WTC11 (cell line): ENCODE measurements around the gene CRACR2A. TPM values are rescaled to one million over a fixed set of nuclear protein-coding genes. Genes with fewer than 3 reads are reported as not detected.
A peak's percentile ranks its signal among the peaks of the same experiment; 100 is the strongest.

Source experiments
- ATAC-seq: fragments of 200-7000 bp; cut with Tn5 transposase; 2 replicates; pipeline ENCODE4 v1.10.0; 2021; ENCODE audit warnings: mild to moderate bottlenecking, moderate library complexity
- CTCF ChIA-PET: fragments of 300-600 bp; sonication (Branson Sonifier 250); formaldehyde crosslinking; loops from one replicate; lab custom pipeline; 2021; ENCODE audit warnings: antibody characterized with exemption; lab: Charles Lee
- POLR2A ChIA-PET: fragments of 350-600 bp; sonication (Branson Sonifier 250); formaldehyde crosslinking; loops from one replicate; lab custom pipeline; 2021; ENCODE audit warnings: antibody characterized with exemption; lab: Charles Lee
- DNase-seq: peaks from one replicate; pipeline ENCODE4 v3.0.0; 2021; ENCODE audit warnings: low spot score
- H3K27ac Mint-ChIP-seq: 2 replicates; pipeline ENCODE4 v1.8.0; 2021; ENCODE audit warnings: mixed read lengths
- H3K27me3 Mint-ChIP-seq: 2 replicates; pipeline ENCODE4 v1.8.0; 2021; ENCODE audit warnings: low read depth, mild to moderate bottlenecking, moderate library complexity, mixed read lengths
- H3K36me3 Mint-ChIP-seq: 2 replicates; pipeline ENCODE4 v1.8.0; 2021; ENCODE audit warnings: mixed read lengths
- H3K4me1 Mint-ChIP-seq: 2 replicates; pipeline ENCODE4 v1.8.0; 2022; ENCODE audit warnings: mixed read lengths
- H3K4me3 Mint-ChIP-seq: 2 replicates; pipeline ENCODE4 v1.8.0; 2021; ENCODE audit warnings: mild to moderate bottlenecking, moderate library complexity, mixed read lengths
- H3K9me3 Mint-ChIP-seq: 2 replicates; pipeline ENCODE4 v1.8.0; 2021; ENCODE audit warnings: mixed read lengths
- AR ChIP-seq: fragments of 250-450 bp; sonication (Bioruptor Pico); IDR thresholded peaks from 2 replicates; pipeline ENCODE4 v1.9.0; 2021; ENCODE audit warnings: mild to moderate bottlenecking
- CREB1 ChIP-seq: sonication (generic); formaldehyde crosslinking; IDR thresholded peaks from 2 replicates; pipeline ENCODE4 v1.8.0; 2023; ENCODE audit warnings: mild to moderate bottlenecking, missing genetic modification reagents
- E2F5 ChIP-seq: sonication (generic); formaldehyde crosslinking; IDR thresholded peaks from 2 replicates; pipeline ENCODE4 v1.8.1; 2022; ENCODE audit warnings: mild to moderate bottlenecking, moderate library complexity, missing genetic modification reagents
- HMGA2 ChIP-seq: fragments of 250-450 bp; sonication (Bioruptor Pico); IDR thresholded peaks from 2 replicates; pipeline ENCODE4 v1.4.0; 2021; ENCODE audit warnings: mild to moderate bottlenecking, moderate library complexity
- IRF2 ChIP-seq: sonication (generic); formaldehyde crosslinking; IDR thresholded peaks from 2 replicates; pipeline ENCODE4 v1.8.0; 2022; ENCODE audit warnings: low read depth, missing genetic modification reagents, borderline replicate concordance
- JUN ChIP-seq: sonication (generic); formaldehyde crosslinking; IDR thresholded peaks from 2 replicates; pipeline ENCODE4 v1.8.0; 2023; ENCODE audit warnings: mild to moderate bottlenecking, missing genetic modification reagents
- NFATC4 ChIP-seq: fragments of 250-450 bp; sonication (Bioruptor Pico); IDR thresholded peaks from 2 replicates; pipeline ENCODE4 v1.9.0; 2021; ENCODE audit warnings: mild to moderate bottlenecking
- TCF7 ChIP-seq: sonication (generic); formaldehyde crosslinking; IDR thresholded peaks from 2 replicates; pipeline ENCODE4 v1.8.0; 2022; ENCODE audit warnings: mild to moderate bottlenecking, low read depth, missing genetic modification reagents, moderate library complexity
- TEAD4 ChIP-seq: sonication (generic); formaldehyde crosslinking; IDR thresholded peaks from 2 replicates; pipeline ENCODE4 v1.8.0; 2022; ENCODE audit warnings: mild to moderate bottlenecking, missing genetic modification reagents
- USF2 ChIP-seq: sonication (generic); formaldehyde crosslinking; IDR thresholded peaks from 2 replicates; pipeline ENCODE4 v1.8.1; 2023; ENCODE audit warnings: mild to moderate bottlenecking, missing genetic modification reagents, moderate library complexity
- total RNA-seq: library from RNA; stranded (reverse); gene quantifications from 3 replicates; pipeline ENCODE4 v1.2.3, GENCODE V29; 2021
- TF ChIP-seq, protein P1 (sequence below): sonication (generic); formaldehyde crosslinking; IDR thresholded peaks from 2 replicates; pipeline ENCODE4 v1.8.1; 2023; ENCODE audit warnings: mild to moderate bottlenecking, missing genetic modification reagents
- TF ChIP-seq, protein P2 (sequence below): fragments of 250-450 bp; sonication (Bioruptor Pico); IDR thresholded peaks from 2 replicates; pipeline ENCODE4 v1.9.0; 2021; ENCODE audit warnings: mild to moderate bottlenecking
- TF ChIP-seq, protein P3 (sequence below): sonication (generic); formaldehyde crosslinking; IDR thresholded peaks from 2 replicates; pipeline ENCODE4 v1.8.1; 2023; ENCODE audit warnings: mild to moderate bottlenecking, moderate library complexity, missing genetic modification reagents
- TF ChIP-seq, protein P4 (sequence below): fragments of 250-450 bp; sonication (Bioruptor Pico); conservative IDR thresholded peaks from 2 replicates; pipeline ENCODE4 v1.9.0; 2021; ENCODE audit warnings: mild to moderate bottlenecking
- TF ChIP-seq, protein P5 (sequence below): sonication (generic); formaldehyde crosslinking; IDR thresholded peaks from 2 replicates; pipeline ENCODE4 v1.8.0; 2023; ENCODE audit warnings: missing genetic modification reagents

CRACR2A gene
- total RNA-seq, 1 experiment from 2014 or later = 2.6 TPM

- Mint-ChIP-seq H3K27me3 (no peaks in the 10 kb centered on the region; the same call in 1 of the 2 replicates), H3K27ac (no peak overlapping the region), H3K9me3 (no peaks in the 10 kb centered on the region), H3K4me1 (peaks cover 2% of the 10 kb centered on the region), H3K4me3 (no peak overlapping the region), H3K36me3 (no peaks in the 10 kb centered on the region)
- ChIA-PET CTCF (interaction anchor here (1.1 to 1.8 kb wide), 7 partner anchors 10 to 382 kb away, joined by 3 to 20 read pairs (median 5); no protein-coding TSS in a partner anchor), POLR2A (no interaction called here)
- no peak for ATAC-seq
- no peak for TF ChIP-seq HMGA2 (CRISPR knock-in tag)
- no peak for TF ChIP-seq TEAD4
- TF ChIP-seq IRF2 = no peak
- no peak for TF ChIP-seq AR (CRISPR knock-in tag)
- TF ChIP-seq NFATC4 = no peak
- TF ChIP-seq, protein P1, sequence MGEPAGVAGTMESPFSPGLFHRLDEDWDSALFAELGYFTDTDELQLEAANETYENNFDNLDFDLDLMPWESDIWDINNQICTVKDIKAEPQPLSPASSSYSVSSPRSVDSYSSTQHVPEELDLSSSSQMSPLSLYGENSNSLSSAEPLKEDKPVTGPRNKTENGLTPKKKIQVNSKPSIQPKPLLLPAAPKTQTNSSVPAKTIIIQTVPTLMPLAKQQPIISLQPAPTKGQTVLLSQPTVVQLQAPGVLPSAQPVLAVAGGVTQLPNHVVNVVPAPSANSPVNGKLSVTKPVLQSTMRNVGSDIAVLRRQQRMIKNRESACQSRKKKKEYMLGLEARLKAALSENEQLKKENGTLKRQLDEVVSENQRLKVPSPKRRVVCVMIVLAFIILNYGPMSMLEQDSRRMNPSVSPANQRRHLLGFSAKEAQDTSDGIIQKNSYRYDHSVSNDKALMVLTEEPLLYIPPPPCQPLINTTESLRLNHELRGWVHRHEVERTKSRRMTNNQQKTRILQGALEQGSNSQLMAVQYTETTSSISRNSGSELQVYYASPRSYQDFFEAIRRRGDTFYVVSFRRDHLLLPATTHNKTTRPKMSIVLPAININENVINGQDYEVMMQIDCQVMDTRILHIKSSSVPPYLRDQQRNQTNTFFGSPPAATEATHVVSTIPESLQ (CRISPR knock-in tag) = no peak
- no peak for DNase-seq
Observed at GRCh38 chr12:3656946-3657622, 95.8 kb downstream of the CRACR2A start.

DNA sequence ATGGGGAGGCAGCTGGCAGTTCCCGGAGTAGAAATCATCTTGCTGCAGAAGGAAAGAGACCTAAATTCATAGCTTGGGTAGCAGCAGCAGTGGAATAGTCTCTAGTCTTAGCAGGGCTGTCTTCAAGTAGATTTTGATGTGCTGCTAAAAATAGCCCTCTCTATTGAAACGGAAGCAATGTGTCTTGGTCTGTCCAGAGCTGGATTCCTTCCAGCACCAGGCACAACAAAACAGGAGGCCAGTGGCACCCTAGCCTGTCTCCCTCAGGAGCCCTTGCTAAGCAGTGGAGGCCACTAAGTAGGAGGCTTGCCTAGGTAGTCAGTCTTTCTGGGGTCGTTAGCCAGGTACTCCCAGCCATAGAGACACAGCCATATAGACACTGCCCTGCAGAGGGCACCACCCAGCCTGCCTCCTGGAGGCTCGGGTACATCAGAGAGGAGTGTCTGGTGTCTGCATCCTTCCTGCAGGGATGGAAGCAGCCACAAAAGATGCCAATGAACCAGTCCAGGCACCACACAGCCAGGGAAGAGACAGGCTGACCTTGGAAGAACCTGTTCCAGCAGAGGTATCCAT lies 97.5 kb downstream of the CRACR2A start:
- no peaks in the 10 kb centered on the region for H3K36me3 Mint-ChIP-seq
- DNase-seq (peak; percentile 69), ATAC-seq (peak; percentile 94)
- H3K9me3 Mint-ChIP-seq = no peaks in the 10 kb centered on the region
- H3K4me1 Mint-ChIP-seq = no peaks in the 10 kb centered on the region
- TF ChIP-seq USF2 (CRISPR knock-in tag) (no peak), TCF7 (CRISPR knock-in tag) (no peak), HMGA2 (CRISPR knock-in tag) (no peak), AR (CRISPR knock-in tag) (no peak), E2F5 (CRISPR knock-in tag) (no peak), CREB1 (CRISPR knock-in tag) (no peak), JUN (CRISPR knock-in tag) (no peak)
- TF ChIP-seq, protein P2, sequence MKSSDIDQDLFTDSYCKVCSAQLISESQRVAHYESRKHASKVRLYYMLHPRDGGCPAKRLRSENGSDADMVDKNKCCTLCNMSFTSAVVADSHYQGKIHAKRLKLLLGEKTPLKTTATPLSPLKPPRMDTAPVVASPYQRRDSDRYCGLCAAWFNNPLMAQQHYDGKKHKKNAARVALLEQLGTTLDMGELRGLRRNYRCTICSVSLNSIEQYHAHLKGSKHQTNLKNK (CRISPR knock-in tag) = no peak
- TF ChIP-seq, protein P3, sequence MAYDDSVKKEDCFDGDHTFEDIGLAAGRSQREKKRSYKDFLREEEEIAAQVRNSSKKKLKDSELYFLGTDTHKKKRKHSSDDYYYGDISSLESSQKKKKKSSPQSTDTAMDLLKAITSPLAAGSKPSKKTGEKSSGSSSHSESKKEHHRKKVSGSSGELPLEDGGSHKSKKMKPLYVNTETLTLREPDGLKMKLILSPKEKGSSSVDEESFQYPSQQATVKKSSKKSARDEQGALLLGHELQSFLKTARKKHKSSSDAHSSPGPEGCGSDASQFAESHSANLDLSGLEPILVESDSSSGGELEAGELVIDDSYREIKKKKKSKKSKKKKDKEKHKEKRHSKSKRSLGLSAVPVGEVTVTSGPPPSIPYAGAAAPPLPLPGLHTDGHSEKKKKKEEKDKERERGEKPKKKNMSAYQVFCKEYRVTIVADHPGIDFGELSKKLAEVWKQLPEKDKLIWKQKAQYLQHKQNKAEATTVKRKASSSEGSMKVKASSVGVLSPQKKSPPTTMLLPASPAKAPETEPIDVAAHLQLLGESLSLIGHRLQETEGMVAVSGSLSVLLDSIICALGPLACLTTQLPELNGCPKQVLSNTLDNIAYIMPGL (CRISPR knock-in tag) = no peak
- TF ChIP-seq, protein P4, sequence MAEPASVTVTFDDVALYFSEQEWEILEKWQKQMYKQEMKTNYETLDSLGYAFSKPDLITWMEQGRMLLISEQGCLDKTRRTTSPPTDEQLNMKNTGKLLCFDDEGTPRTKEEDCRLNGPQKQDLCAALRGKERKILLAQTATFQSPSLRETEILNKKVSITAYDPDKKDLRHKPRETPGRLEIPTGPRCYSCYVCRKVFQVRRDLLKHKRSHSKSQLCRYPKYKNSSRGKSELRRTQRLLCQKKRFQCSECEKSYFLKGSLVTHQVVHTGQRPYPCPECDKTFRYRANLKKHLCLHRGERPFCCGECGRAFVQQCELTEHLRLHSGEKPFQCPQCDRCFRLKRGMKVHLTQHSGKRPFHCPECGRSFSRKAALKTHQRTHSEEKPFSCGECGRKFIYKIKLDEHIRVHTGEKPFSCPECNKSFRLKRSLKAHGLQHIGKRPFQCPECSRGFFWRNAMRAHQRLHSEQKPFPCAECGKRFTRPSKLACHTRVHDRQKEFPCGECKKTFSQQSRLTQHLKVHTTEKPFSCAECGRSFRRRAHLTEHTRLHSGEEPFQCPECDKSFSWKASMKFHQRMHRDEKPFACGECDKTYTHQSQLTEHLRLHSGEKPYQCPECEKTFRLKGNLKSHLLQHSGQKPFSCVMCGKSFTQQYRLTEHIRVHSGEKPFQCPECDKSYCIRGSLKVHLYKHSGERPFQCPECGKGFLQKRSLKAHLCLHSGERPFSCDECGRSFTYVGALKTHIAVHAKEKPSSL (CRISPR knock-in tag) = no peak
- TF ChIP-seq, protein P5, sequence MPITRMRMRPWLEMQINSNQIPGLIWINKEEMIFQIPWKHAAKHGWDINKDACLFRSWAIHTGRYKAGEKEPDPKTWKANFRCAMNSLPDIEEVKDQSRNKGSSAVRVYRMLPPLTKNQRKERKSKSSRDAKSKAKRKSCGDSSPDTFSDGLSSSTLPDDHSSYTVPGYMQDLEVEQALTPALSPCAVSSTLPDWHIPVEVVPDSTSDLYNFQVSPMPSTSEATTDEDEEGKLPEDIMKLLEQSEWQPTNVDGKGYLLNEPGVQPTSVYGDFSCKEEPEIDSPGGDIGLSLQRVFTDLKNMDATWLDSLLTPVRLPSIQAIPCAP (CRISPR knock-in tag) = no peak
- ChIA-PET POLR2A (no interaction called here), CTCF (interaction anchor here (0.5 to 1.8 kb wide), 5 partner anchors 11 to 1763 kb away, joined by 3 to 9 read pairs (median 3); no protein-coding TSS in a partner anchor)
- H3K27ac Mint-ChIP-seq = no peak overlapping the region
- no peak overlapping the region for H3K4me3 Mint-ChIP-seq
- no peaks in the 10 kb centered on the region; the same call in 1 of the 2 replicates for H3K27me3 Mint-ChIP-seq
